PFSK-1 (cell line): Measurements from ENCODE around the gene WBP11.

Source experiments
- POLR2AphosphoS5 ChIP-seq: IDR thresholded peaks from 2 replicates; pipeline ENCODE4 v1.6.1; 2012; ENCODE audit warnings: low read depth, mild to moderate bottlenecking, control low read depth, low read length, moderate library complexity
- SIN3A ChIP-seq: IDR thresholded peaks from 2 replicates; pipeline ENCODE4 v1.6.1; 2012; ENCODE audit warnings: mild to moderate bottlenecking, low read length, moderate library complexity, borderline replicate concordance; ENCODE audit not compliant: insufficient read depth
- TAF1 ChIP-seq: IDR thresholded peaks from 2 replicates; pipeline ENCODE4 v1.6.1; 2012; ENCODE audit warnings: low read length, control low read depth, borderline replicate concordance; ENCODE audit not compliant: insufficient read depth

- TF ChIP-seq POLR2AphosphoS5 (no peak), TAF1 (no peak), SIN3A (no peak)
These were observed 30.1 kb upstream of the WBP11 start for GRCh38 chr12:14833336-14833735.
